ENCODE measurements around the gene TUBB1. TPM values are rescaled to one million over a fixed set of nuclear protein-coding genes. Genes with fewer than 3 reads are reported as not detected.

The TUBB1 gene
- total and polyA plus RNA-seq, 2 donors (not counting 1 experiment from before 2014, with no cell fraction given): 0.22 to 0.43 TPM

DNA sequence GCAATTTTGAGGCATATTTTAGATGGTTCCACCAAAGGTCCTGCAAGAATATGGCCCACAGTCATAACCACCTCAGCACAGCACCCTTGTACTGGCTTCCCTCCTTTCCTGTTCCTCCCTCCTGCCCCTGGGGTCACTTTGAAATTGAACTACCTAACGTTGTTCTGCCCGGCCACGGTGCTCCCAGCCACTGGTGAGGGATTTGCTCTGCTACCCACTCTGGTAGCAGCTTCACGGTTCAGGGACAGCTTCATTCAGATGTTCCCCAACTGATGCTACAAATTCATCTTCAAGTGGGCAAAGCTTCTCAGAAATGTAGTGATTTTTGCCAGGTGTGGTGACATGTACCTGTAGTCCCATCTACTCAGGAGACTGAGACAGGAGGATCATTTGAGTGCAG lies 46.0 kb upstream of the TUBB1 start:
- intact Hi-C loops (cut with micrococcal nuclease): no loop called here
- WGBS (ENCODE audit: insufficient coverage): 75% methylated on average over 3 of the region's 4 CpGs
- peaks cover 16 to 18% of the 10 kb centered on the region in 2 donors for H3K4me1 ChIP-seq (ENCODE audit: control insufficient read depth in 2 of 2, insufficient read depth in 2 of 2, low read length in 2 of 2)
- H3K27ac ChIP-seq (ENCODE audit: low read length in 2 of 2): no peak overlapping the region
- no peaks in the 10 kb centered on the region for H3K36me3 ChIP-seq (replicated peaks in 1 of 2; ENCODE audit: control extremely low read depth in 1 of 2, control insufficient read depth in 1 of 2, extremely low read depth in 1 of 2, insufficient read depth in 2 of 2, low read length in 1 of 2)
- Mint-ChIP-seq H3K9me3 (ENCODE audit: insufficient read depth) (no peaks in the 10 kb centered on the region), H3K27me3 (no peaks in the 10 kb centered on the region), H3K4me1 (peaks cover 21% of the 10 kb centered on the region), H3K27ac (no peak overlapping the region), H3K4me3 (no peak overlapping the region)
- no peak for TF ChIP-seq EZH2 (IDR thresholded peaks at IDR 0.05; ENCODE audit: borderline replicate concordance, insufficient read depth, low read depth, low read length, poor library complexity, severe bottlenecking)
- TF ChIP-seq, protein P1, sequence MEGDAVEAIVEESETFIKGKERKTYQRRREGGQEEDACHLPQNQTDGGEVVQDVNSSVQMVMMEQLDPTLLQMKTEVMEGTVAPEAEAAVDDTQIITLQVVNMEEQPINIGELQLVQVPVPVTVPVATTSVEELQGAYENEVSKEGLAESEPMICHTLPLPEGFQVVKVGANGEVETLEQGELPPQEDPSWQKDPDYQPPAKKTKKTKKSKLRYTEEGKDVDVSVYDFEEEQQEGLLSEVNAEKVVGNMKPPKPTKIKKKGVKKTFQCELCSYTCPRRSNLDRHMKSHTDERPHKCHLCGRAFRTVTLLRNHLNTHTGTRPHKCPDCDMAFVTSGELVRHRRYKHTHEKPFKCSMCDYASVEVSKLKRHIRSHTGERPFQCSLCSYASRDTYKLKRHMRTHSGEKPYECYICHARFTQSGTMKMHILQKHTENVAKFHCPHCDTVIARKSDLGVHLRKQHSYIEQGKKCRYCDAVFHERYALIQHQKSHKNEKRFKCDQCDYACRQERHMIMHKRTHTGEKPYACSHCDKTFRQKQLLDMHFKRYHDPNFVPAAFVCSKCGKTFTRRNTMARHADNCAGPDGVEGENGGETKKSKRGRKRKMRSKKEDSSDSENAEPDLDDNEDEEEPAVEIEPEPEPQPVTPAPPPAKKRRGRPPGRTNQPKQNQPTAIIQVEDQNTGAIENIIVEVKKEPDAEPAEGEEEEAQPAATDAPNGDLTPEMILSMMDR (IDR thresholded peaks at IDR 0.05): no peak
- peaks cover 1 to 12% (median 7%) of the 10 kb centered on the region in 3 donors for H3K9me3 ChIP-seq (ENCODE audit: control extremely low read depth in 1 of 3, control insufficient read depth in 2 of 3, insufficient read depth in 1 of 3, low read length in 2 of 3)
- no peaks in the 10 kb centered on the region for H3K27me3 ChIP-seq (replicated peaks in 1 of 4; ENCODE audit: control extremely low read depth in 1 of 4, control insufficient read depth in 3 of 4, insufficient read depth in 4 of 4, low read length in 3 of 4)
- H3K4me2 ChIP-seq (replicated peaks; ENCODE audit: low read depth, low read length, poor library complexity, severe bottlenecking): no peak overlapping the region
- CTCF ChIA-PET: no interaction called here
- DNase-seq: no peak
- H3K9ac ChIP-seq (ENCODE audit: low read length): no peak overlapping the region
- H2AFZ ChIP-seq (ENCODE audit: insufficient read depth, low read depth, low read length, poor library complexity, severe bottlenecking): no peak overlapping the region
- POLR2A ChIA-PET: interaction anchor here (0.7 kb wide), 1 partner anchor 65 kb away, joined by 3 read pairs; no protein-coding TSS in a partner anchor
- no peaks in the 10 kb centered on the region for H3K79me2 ChIP-seq (ENCODE audit: control insufficient read depth, insufficient read depth, low read length)
- no peak overlapping the region for H3K4me3 ChIP-seq (ENCODE audit: control extremely low read depth in 1 of 5, extremely low read depth in 1 of 5, insufficient read depth in 1 of 5, low read depth in 2 of 5, low read length in 4 of 5)
- no peak for ATAC-seq (ENCODE audit: low read depth)
- H4K20me1 ChIP-seq (ENCODE audit: control insufficient read depth, insufficient read depth, low read length, poor library complexity, severe bottlenecking): no peaks in the 10 kb centered on the region

DNA sequence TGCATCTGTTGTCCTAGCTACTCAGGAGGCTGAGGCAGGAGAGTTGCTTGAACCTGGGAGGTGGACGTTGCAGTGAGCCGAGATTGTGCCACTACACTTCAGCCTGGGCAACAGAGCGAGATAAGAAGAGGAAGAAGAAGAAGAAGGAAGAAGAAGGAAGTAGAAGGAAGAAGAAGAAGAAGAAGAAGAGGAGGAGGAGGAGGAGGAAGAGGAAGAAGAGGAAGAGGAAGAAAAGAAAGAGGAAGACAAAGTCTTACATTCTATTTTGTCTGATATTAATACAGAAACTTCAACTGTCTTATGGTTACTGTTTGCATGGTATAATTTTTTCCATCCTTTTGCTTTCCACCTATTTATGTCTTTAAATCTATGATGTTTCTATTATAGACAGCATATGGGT lies 45.4 kb upstream of the TUBB1 start:
- CTCF ChIA-PET: no interaction called here
- no peak overlapping the region for H3K27ac Mint-ChIP-seq
- no peaks in the 10 kb centered on the region for H3K36me3 ChIP-seq (replicated peaks in 1 of 2; ENCODE audit: control extremely low read depth in 1 of 2, control insufficient read depth in 1 of 2, extremely low read depth in 1 of 2, insufficient read depth in 2 of 2, low read length in 1 of 2)

More for the DNA sequence above, 45.4 kb upstream of the TUBB1 start:
- no peaks in the 10 kb centered on the region for H4K20me1 ChIP-seq (ENCODE audit: control insufficient read depth, insufficient read depth, low read length, poor library complexity, severe bottlenecking)
- no peak for TF ChIP-seq EZH2 (IDR thresholded peaks at IDR 0.05; ENCODE audit: borderline replicate concordance, insufficient read depth, low read depth, low read length, poor library complexity, severe bottlenecking)
- TF ChIP-seq, protein P1 (IDR thresholded peaks at IDR 0.05): no peak
- DNase-seq: no peak
- H3K27ac ChIP-seq (ENCODE audit: low read length in 2 of 2): no peak overlapping the region
- 49% methylated on average over 3 of the region's 3 CpGs for WGBS (ENCODE audit: insufficient coverage)
- intact Hi-C loops (cut with micrococcal nuclease): no loop called here
- H3K9ac ChIP-seq (ENCODE audit: low read length): no peak overlapping the region
- peaks cover 27% of the 10 kb centered on the region for H3K4me1 Mint-ChIP-seq
- peaks cover 22% of the 10 kb centered on the region in 2 donors for H3K4me1 ChIP-seq (ENCODE audit: control insufficient read depth in 2 of 2, insufficient read depth in 2 of 2, low read length in 2 of 2)
- no peaks in the 10 kb centered on the region for H3K27me3 Mint-ChIP-seq
- H3K4me2 ChIP-seq (replicated peaks; ENCODE audit: low read depth, low read length, poor library complexity, severe bottlenecking): no peak overlapping the region
- peaks cover 1 to 12% (median 7%) of the 10 kb centered on the region in 3 donors for H3K9me3 ChIP-seq (ENCODE audit: control extremely low read depth in 1 of 3, control insufficient read depth in 2 of 3, insufficient read depth in 1 of 3, low read length in 2 of 3)
- POLR2A ChIA-PET: interaction anchor here (0.7 kb wide), 1 partner anchor 66 kb away, joined by 3 read pairs; no protein-coding TSS in a partner anchor
- H3K4me3 Mint-ChIP-seq: peak overlapping the region; percentile 27
- no peaks in the 10 kb centered on the region for H3K9me3 Mint-ChIP-seq (ENCODE audit: insufficient read depth)
- H2AFZ ChIP-seq (ENCODE audit: insufficient read depth, low read depth, low read length, poor library complexity, severe bottlenecking): no peak overlapping the region
- H3K79me2 ChIP-seq (ENCODE audit: control insufficient read depth, insufficient read depth, low read length): no peaks in the 10 kb centered on the region
- no peak overlapping the region for H3K4me3 ChIP-seq (ENCODE audit: control extremely low read depth in 1 of 5, extremely low read depth in 1 of 5, insufficient read depth in 1 of 5, low read depth in 2 of 5, low read length in 4 of 5)
- no peak for ATAC-seq (ENCODE audit: low read depth)
- no peaks in the 10 kb centered on the region for H3K27me3 ChIP-seq (replicated peaks in 1 of 4; ENCODE audit: control extremely low read depth in 1 of 4, control insufficient read depth in 3 of 4, insufficient read depth in 4 of 4, low read length in 3 of 4)
